ENCODE results near the gene MAT2A. TPM values are rescaled to one million over a fixed set of nuclear protein-coding genes. Genes with fewer than 3 reads are reported as not detected.
A peak's percentile ranks its signal among the peaks of the same experiment; 100 is the strongest.

Gene MAT2A
- total RNA-seq, 4 donors from 2014 or later = 303 to 511 (median 354) TPM

DNA sequence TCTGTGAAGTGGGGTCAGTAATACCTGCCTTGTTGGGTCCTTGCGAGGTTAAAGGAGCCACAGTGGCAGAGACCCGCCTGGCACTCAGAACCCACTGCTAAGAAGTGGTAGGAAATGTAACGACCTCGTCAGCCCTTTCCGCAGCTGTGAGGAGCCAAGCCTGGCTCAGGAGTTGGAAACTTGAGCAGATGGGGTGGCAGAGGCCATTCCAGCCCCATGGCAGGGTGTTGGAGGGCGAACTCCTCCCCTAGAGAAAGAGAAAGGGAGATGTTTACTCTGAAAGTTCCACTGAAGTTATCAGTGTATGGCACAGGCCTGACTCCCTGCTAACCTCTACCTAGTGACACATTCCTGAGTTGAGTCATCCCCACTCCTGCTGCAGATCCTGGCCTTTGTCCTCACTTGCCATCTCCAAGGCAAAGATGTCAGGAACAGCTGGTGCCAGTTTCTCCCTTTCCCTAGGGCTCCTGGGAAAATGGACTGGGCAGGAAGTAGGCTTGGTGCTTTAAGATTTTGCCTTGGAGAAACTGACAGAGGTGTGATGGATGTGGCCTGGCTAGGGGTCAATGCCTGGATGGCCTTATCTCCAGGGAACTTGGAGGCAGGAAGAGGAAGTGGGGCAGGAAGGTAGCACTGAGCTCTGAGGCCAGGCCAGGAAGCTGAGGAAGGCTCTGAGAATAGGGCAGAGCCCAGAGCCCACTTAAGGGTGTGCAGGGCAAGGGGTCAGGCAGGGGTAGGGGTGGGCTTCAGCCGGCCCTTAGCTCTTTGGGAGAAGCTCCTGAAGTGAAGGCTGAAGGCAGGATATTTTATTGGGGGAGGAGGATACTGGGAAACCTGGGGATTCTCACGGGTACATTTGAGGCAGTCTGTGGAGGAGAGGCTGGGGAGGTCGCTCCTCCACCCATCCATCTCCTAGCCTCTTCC is 46.2 kb downstream of the MAT2A start:
- no peaks in the 10 kb centered on the region for H3K27me3 ChIP-seq
- 38 to 66% methylated on average over 9 of the region's 9 CpGs for WGBS, 2 donors
- intact Hi-C loops (cut with DNase I) = no loop called here
- peaks cover 5 to 6% of the 10 kb centered on the region in 2 donors for H3K36me3 ChIP-seq
- no peaks in the 10 kb centered on the region for H3K9me3 ChIP-seq
- peak in 1 of 2 donors; percentile 39 for DNase-seq
- H3K4me3 ChIP-seq (replicated peaks in 1 of 3) = peak overlapping the region in 2 of 3 donors; percentile 15 to 43
- peaks cover 6 to 67% of the 10 kb centered on the region in 2 donors for H3K4me1 ChIP-seq
- TF ChIP-seq CTCF (IDR thresholded peaks at IDR 0.05) = no peak
- TF ChIP-seq POLR2A (IDR thresholded peaks at IDR 0.05) = no peak
- H3K27ac ChIP-seq = peak overlapping the region; percentile 80 to 92 (median 83)

DNA sequence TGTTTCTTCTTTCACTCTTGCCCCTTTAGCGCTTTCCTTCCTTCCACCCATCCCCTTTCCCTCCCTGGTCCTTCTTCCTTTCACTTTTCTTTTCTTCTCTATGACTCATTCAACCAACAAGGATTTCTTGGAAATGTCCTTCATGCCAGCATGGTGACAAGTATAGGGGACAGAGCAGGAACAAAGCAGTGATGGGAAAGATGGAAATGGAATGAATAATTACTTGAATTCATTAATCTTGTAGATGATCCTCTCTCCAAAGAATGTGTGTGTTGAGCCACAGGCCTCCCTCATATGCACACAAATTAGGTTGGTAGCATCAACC is 46.8 kb downstream of the MAT2A start:
- TF ChIP-seq CTCF (IDR thresholded peaks at IDR 0.05) = no peak
- no peak for TF ChIP-seq POLR2A (IDR thresholded peaks at IDR 0.05)
- no peak for DNase-seq
- intact Hi-C loops (cut with DNase I) = no loop called here
- Histone ChIP-seq H3K36me3 (peaks cover 5 to 6% of the 10 kb centered on the region in 2 donors), H3K4me3 (replicated peaks in 1 of 3) (no peak overlapping the region), H3K4me1 (peaks cover 12 to 69% of the 10 kb centered on the region in 2 donors), H3K27ac (peak overlapping the region; percentile 80 to 92 (median 83)), H3K9me3 (no peaks in the 10 kb centered on the region), H3K27me3 (no peaks in the 10 kb centered on the region)
- 69 to 88% methylated on average over 1 of the region's 1 CpG for WGBS, 2 donors

DNA sequence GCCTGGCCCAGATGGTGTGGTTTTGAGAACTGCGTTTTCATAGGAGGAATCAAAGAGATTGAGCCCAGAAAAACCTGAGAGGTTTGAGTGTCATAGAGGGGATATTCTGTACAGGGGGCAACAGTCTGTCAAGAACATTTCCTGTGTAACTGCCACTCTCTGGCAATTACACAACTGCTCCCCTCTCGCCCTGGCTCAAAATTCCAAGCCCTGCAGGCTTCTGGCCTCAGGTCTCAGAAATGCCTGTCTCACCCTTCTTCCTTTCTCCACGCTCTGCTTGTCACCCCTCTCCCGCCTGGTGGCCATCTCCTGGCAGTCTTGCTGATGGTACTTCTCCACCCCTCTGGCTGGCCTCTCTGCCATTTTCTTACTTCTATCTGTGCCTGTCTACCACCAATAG is 49.3 kb downstream of the MAT2A start:
- no peak for DNase-seq
- H3K4me1 ChIP-seq = peaks cover 19 to 84% of the 10 kb centered on the region in 2 donors
- no peaks in the 10 kb centered on the region for H3K27me3 ChIP-seq
- no peaks in the 10 kb centered on the region for H3K36me3 ChIP-seq
- no peak overlapping the region for H3K4me3 ChIP-seq (replicated peaks in 1 of 3)
- peak overlapping the region; percentile 40 to 88 (median 73) for H3K27ac ChIP-seq
- intact Hi-C loops (cut with DNase I) = no loop called here
- TF ChIP-seq POLR2A (IDR thresholded peaks at IDR 0.05) = no peak
- no peak for TF ChIP-seq CTCF (IDR thresholded peaks at IDR 0.05)
- H3K9me3 ChIP-seq = no peaks in the 10 kb centered on the region
- 68 to 85% methylated on average over 4 of the region's 4 CpGs for WGBS, 2 donors

GRCh38 chr2:85588645-85589044 is 49.7 kb downstream of the MAT2A start:
- peaks cover 19 to 82% of the 10 kb centered on the region in 2 donors for H3K4me1 ChIP-seq
- no peak for TF ChIP-seq POLR2A (IDR thresholded peaks at IDR 0.05)
- no peak for TF ChIP-seq CTCF (IDR thresholded peaks at IDR 0.05)

GRCh38 chr2:85589181-85589580 is 50.2 kb downstream of the MAT2A start:
- Histone ChIP-seq H3K36me3 (no peaks in the 10 kb centered on the region), H3K9me3 (no peaks in the 10 kb centered on the region), H3K4me3 (replicated peaks in 1 of 3) (no peak overlapping the region), H3K27me3 (no peaks in the 10 kb centered on the region), H3K4me1 (peaks cover 21 to 80% of the 10 kb centered on the region in 2 donors), H3K27ac (peak overlapping the region; percentile 2 to 88 (median 73))
- TF ChIP-seq CTCF (IDR thresholded peaks at IDR 0.05) (no peak), POLR2A (IDR thresholded peaks at IDR 0.05) (no peak)
- no peak for DNase-seq
- 79 to 88% methylated on average over 4 of the region's 4 CpGs for WGBS, 2 donors
- intact Hi-C loops (cut with DNase I) = no loop called here

More at GRCh38 chr2:85588645-85589044, 49.7 kb downstream of the MAT2A start:
- WGBS, 2 donors = 74 to 79% methylated on average over 4 of the region's 4 CpGs
- DNase-seq = no peak
- H3K9me3 ChIP-seq = no peaks in the 10 kb centered on the region
- H3K27ac ChIP-seq = peak overlapping the region; percentile 2 to 88 (median 73)
- H3K27me3 ChIP-seq = no peaks in the 10 kb centered on the region
- H3K36me3 ChIP-seq = no peaks in the 10 kb centered on the region
- intact Hi-C loops (cut with DNase I) = no loop called here
- H3K4me3 ChIP-seq (replicated peaks in 1 of 3) = no peak overlapping the region
